GM18505 (cell line): ENCODE results near the gene TMEM139.

Experiments
- ATAC-seq: cut with Tn5 transposase; IDR thresholded peaks from one replicate; pipeline ENCODE4 v1.9.1; 2021; ENCODE audit not compliant: unreplicated experiment
- POLR2A ChIP-seq: IDR thresholded peaks from 4 replicates; pipeline ENCODE4 v1.6.1; 2011; ENCODE audit warnings: borderline replicate concordance; ENCODE audit not compliant: insufficient read depth, insufficient read length; ENCODE audit errors: extremely low read depth

Gene TMEM139

DNA sequence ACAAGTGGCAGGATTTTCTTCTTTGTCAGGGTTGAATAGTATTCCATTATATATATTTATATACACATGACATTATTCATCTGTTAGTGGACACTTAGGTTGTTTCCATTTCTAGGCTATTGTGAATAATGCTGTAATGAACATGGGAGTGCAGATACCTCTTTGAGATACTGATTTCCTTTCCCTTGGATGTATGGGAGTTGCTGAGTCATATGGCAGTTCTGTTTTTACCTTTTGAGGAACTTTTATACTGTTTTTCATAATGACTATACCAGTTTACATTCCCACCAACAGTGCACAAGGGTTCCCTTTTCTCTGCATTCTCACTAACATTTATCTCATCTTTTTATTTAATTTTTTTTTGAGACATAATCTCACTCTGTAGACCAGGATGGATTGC, 29.4 kb downstream of the TMEM139 start:
- no peak for TF ChIP-seq POLR2A
- no peak for ATAC-seq

GRCh38 chr7:143315776-143316175, 31.0 kb downstream of the TMEM139 start, which contains the start of gene CLCN1:
CLCN1 (plus strand) TSS chr7:143316111; CDS start chr7:143316213, 102 bp downstream.
- no peak for ATAC-seq
- no peak for TF ChIP-seq POLR2A

GRCh38 chr7:143316492-143316891, 31.7 kb downstream of the TMEM139 start:
- no peak for TF ChIP-seq POLR2A
- no peak for ATAC-seq

DNA sequence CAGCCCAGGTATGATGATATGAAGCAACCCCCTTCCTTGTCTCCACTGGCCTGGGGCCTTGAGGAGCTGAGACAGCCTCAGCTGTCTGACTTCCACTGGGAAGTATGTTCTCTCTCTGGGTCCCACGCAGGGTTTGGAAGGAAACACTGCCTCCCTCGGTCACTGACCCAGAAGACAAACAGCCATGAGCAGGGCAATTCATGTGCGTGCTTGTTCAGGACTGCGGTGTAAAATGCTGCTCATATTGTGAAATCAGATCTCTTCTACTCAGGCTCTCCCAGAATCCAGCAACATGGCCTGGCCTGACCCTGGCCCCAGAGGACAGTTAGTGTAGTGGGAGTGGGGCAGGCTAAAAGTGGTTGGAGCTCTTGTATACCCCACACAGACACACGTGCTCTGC, 33.9 kb downstream of the TMEM139 start:
- no peak for ATAC-seq
- no peak for TF ChIP-seq POLR2A

- no peak for TF ChIP-seq POLR2A
- ATAC-seq, result no peak
Observed at GRCh38 chr7:143320620-143321019, 35.9 kb downstream of the TMEM139 start.

GRCh38 chr7:143321242-143321641, 36.5 kb downstream of the TMEM139 start:
- no peak for TF ChIP-seq POLR2A
- no peak for ATAC-seq

- TF ChIP-seq POLR2A, result no peak
- no peak for ATAC-seq
Observed at GRCh38 chr7:143321734-143322133, 37.0 kb downstream of the TMEM139 start.

DNA sequence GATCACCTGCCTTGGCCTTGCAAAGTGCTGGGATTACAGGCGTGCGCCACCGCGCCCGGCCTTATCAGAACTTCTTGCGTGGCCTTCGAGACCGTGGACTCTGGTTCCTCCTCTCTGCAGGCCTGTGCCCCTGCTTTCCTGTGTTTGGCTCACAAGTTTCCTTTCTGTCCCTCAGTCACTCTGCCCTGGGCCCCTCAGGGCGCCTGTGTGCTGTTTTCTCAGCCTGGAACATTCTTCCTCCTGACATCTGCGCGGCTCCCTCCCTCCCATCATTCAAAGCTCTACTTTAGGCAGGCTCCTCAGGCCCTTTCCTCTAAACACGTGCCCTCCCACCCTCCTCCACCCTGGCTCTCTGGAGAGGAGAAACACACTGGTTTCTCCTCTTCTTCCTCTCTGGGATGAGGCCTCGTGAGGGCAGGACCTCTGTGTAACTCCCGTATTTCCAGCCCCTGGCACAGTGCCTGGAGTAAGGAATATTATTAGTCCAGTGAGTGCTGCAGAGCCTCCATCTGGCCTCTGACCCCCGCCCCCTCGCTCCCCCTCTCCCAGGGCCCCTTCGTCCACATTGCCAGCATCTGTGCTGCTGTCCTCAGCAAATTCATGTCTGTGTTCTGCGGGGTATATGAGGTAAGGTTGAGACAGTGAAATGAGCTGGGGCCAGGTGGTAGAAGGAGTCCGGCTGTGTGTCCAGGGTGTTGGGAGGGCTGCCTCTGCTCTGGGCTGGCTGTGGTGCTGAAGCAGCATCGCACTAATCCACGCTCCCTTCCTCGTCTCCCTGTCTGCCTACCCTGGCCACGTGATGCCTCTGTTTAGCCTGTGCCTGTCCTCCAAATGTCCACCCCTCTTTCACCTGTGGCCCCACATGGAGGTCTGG, 38.2 kb downstream of the TMEM139 start:
- TF ChIP-seq POLR2A, result no peak
- no peak for ATAC-seq

DNA sequence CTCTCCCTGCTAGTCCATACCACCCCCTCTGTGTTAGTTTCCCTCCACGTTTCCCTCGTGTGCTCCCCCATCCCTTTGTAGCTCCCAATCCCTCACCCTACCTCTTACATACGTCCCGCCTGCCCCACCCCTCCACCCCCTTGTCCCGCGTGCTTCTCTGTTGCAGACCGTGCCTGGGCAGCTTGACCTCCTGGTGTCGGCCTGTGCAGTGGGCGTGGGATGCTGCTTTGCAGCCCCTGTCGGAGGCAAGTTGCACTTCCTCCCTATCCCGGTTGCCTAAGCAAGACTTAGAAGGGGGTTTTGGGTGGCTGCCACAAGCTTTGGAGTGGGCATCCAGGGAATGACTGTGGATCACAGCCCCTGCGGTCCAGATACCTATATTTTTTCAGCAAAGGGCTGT, 38.9 kb downstream of the TMEM139 start:
- no peak for ATAC-seq
- no peak for TF ChIP-seq POLR2A

- ATAC-seq, result no peak
Observed at GRCh38 chr7:143325240-143325639, 40.5 kb downstream of the TMEM139 start.

DNA sequence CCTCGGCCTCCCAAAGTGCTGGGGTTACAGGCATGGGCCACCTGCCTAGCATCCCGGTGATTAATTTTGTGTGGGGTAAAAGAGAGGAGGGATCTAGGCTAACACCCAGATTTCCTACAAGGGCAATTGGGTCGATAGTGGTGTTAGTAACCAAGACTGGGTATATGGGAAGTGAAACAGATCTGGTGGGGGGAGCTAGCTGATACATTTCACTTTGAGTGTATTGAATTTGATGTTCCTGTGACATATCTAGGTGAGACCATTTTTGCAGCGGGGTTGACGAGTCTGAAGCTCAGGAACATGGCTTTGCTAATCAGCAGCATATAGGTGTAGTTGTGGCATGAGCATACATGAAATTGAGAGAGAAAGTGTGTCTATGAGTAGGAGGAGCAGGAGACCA, 43.1 kb downstream of the TMEM139 start:
- peak; percentile 45 for ATAC-seq
- TF ChIP-seq POLR2A, result no peak

More at GRCh38 chr7:143325240-143325639, 40.5 kb downstream of the TMEM139 start:
- TF ChIP-seq POLR2A, result no peak

DNA sequence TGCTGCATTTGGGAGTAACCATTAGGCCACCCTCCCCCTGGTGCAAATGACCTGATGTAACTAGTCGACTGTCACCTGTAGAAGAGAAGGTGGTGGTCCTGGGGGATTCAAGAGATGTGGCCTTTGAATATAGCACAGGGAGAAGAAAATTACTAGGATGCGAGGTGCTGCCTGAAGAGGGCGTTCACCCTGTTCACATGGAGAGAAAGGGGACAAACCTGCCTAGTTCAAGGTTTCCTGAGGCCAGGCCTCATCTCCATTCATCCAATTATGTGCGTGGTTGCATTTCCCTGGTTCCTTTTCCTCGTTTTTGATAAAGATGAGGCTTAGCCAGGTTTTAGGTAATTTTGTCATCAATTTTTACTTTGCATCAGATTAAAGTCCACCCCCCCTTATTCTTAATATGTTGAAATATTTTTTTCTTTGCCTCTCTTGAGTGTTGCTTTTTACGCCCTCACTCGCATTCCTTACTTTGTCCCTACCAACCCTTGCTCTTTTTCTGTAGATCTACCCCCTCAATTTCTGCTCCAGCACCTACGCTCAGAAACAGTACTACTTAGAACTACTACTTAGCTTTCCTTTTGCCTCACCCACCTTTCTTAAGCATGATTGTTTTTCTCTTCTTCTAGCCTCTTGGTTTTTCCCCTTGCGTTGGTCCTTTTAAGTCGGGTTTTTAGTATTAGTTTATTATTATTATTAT, 44.9 kb downstream of the TMEM139 start:
- TF ChIP-seq POLR2A, result no peak
- ATAC-seq, result no peak

GRCh38 chr7:143331179-143331801, 46.5 kb downstream of the TMEM139 start:
- no peak for TF ChIP-seq POLR2A
- no peak for ATAC-seq
